Measurements from ENCODE around the gene STX10. TPM values are rescaled to one million over a fixed set of nuclear protein-coding genes. Genes with fewer than 3 reads are reported as not detected.

Gene STX10
- total and polyA plus RNA-seq, 2 donors (not counting 3 experiments of a cell fraction or from before 2014, with no cell fraction given): 63.1 to 91.6 TPM

DNA sequence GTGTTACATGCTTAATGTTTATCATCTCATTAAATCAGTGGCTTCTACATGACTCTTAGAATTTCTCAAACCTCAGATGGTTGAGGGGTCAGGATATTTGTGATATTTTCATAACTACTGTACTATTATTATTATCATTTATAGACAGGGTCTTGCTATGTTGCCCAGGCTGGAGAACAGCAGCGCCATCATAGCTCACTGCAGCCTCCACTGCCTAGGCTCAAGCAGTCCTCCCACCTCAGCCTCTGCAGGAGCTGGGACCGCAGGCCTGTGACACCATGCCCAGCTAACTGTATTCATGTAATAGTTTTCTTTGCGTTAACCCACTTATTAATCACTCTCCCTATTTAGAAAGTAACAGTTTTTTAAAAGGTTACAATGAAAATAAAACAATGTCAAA, 9.5 kb upstream of the STX10 start:
- no peaks in the 10 kb centered on the region for H3K27me3 ChIP-seq (ENCODE audit: control insufficient read depth in 2 of 2, insufficient read depth in 2 of 2, low read length in 2 of 2)
- DNase-seq (ENCODE audit: low read depth, low spot score): no peak
- dilution Hi-C loops (cut with MboI; ENCODE audit: extremely low pct_ligation_motif_present, low sequenced_read_pairs): no loop called here
- H3K9me3 ChIP-seq (replicated peaks; ENCODE audit: control insufficient read depth, insufficient read depth, low read length): no peaks in the 10 kb centered on the region
- POLR2A ChIA-PET: no interaction called here
- CTCF ChIA-PET: no interaction called here
- TF ChIP-seq POLR2AphosphoS5 (IDR thresholded peaks at IDR 0.05; ENCODE audit: insufficient read depth, low read depth, low read length): no peak
- TF ChIP-seq POLR2A (IDR thresholded peaks at IDR 0.05; ENCODE audit: low read depth, low read length): no peak
- TF ChIP-seq FOS (IDR thresholded peaks at IDR 0.05; ENCODE audit: borderline replicate concordance, insufficient read depth, low read length): no peak
- TF ChIP-seq CTCF (IDR thresholded peaks at IDR 0.05; ENCODE audit: extremely low read depth in 1 of 2, insufficient read depth in 1 of 2, low read depth in 1 of 2, low read length in 2 of 2): no peak
- TF ChIP-seq EZH2 (IDR thresholded peaks at IDR 0.05; ENCODE audit: borderline replicate concordance, low read depth, low read length, severe bottlenecking): no peak
- no peak for TF ChIP-seq GATA2 (IDR thresholded peaks at IDR 0.05; ENCODE audit: insufficient read depth, insufficient read length, low read depth, low read length)
- TF ChIP-seq, protein P1, sequence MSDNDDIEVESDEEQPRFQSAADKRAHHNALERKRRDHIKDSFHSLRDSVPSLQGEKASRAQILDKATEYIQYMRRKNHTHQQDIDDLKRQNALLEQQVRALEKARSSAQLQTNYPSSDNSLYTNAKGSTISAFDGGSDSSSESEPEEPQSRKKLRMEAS (IDR thresholded peaks at IDR 0.05; ENCODE audit: insufficient read depth, insufficient read length): no peak
- no peak for TF ChIP-seq MYC (IDR thresholded peaks at IDR 0.05; ENCODE audit: low read depth, low read length)
- TF ChIP-seq JUN (IDR thresholded peaks at IDR 0.05; ENCODE audit: borderline replicate concordance, insufficient read depth, insufficient read length, low read depth): no peak
- no peak overlapping the region for H3K4me3 ChIP-seq (replicated peaks in 1 of 3; ENCODE audit: insufficient read depth in 1 of 3, low read depth in 1 of 3, low read length in 3 of 3)
- H2AFZ ChIP-seq (ENCODE audit: low read depth, low read length): no peak overlapping the region
- H3K36me3 ChIP-seq (ENCODE audit: control insufficient read depth in 2 of 2, extremely low read depth in 1 of 2, insufficient read depth in 2 of 2, low read length in 2 of 2): no peaks in the 10 kb centered on the region
- no peak overlapping the region for H3K27ac ChIP-seq (ENCODE audit: insufficient read depth, low read depth, low read length)
- H3K9ac ChIP-seq (replicated peaks; ENCODE audit: extremely low read depth, insufficient read depth, low read length): no peak overlapping the region
- no peak overlapping the region for H3K4me2 ChIP-seq (ENCODE audit: insufficient read depth, low read length)
- no peaks in the 10 kb centered on the region for H4K20me1 ChIP-seq (replicated peaks; ENCODE audit: control insufficient read depth, extremely low read depth, insufficient read depth, low read length)
- BruUV-seq (replicated peaks): no TSS peak
- H3K79me2 ChIP-seq (ENCODE audit: control insufficient read depth, insufficient read depth, low read length): peaks cover 6% of the 10 kb centered on the region
- H3K4me1 ChIP-seq (ENCODE audit: control insufficient read depth, extremely low read depth, insufficient read depth, low read length): peaks cover 40% of the 10 kb centered on the region
- H3K9me1 ChIP-seq (replicated peaks; ENCODE audit: control insufficient read depth, extremely low read depth, insufficient read depth, low read length): no peaks in the 10 kb centered on the region
- no peak for FAIRE-seq
- intact Hi-C loops (cut with micrococcal nuclease): no loop called here

All from endothelial cell of umbilical vein (primary cell).